Nephron (organoid): Measurements from ENCODE around the gene FTO.

ENCODE experiments used
- H3K27ac Mint-ChIP-seq, 3 experiments: 2 replicates each; pipeline ENCODE4 v1.8.0; 2020; ENCODE audit warnings: mixed read lengths in 3 of 3, mild to moderate bottlenecking in 2 of 3, moderate library complexity in 1 of 3
- H3K27me3 Mint-ChIP-seq: 2 replicates; pipeline ENCODE4 v1.8.0; 2021; ENCODE audit warnings: low read depth, mild to moderate bottlenecking, moderate library complexity, mixed read lengths
- H3K36me3 Mint-ChIP-seq: 2 replicates; pipeline ENCODE4 v1.8.0; 2020; ENCODE audit warnings: low read depth, mixed read lengths
- H3K4me1 Mint-ChIP-seq: 2 replicates; pipeline ENCODE4 v1.8.0; 2020; ENCODE audit warnings: mixed read lengths
- H3K4me3 Mint-ChIP-seq, 3 experiments: 2 replicates each; pipeline ENCODE4 v1.8.0; 2020; ENCODE audit warnings: mild to moderate bottlenecking in 3 of 3, mixed read lengths in 3 of 3, moderate library complexity in 2 of 3
- H3K9me3 Mint-ChIP-seq: 2 replicates; pipeline ENCODE4 v1.8.0; 2020; ENCODE audit warnings: mixed read lengths
- CTCF ChIP-seq, 3 experiments: fragments of 200-600 bp; sonication (generic); IDR thresholded peaks; one replicate each; pipeline ENCODE4 v1.5.0; 2021; ENCODE audit warnings: antibody characterized with exemption in 3 of 3; ENCODE audit not compliant: unreplicated experiment in 3 of 3

The FTO gene

GRCh38 chr16:54125751-54126655 is 422.0 kb downstream of the FTO start:
- TF ChIP-seq CTCF (IDR thresholded peaks at IDR 0.05; ENCODE audit: unreplicated experiment in 3 of 3): no peak
- H3K36me3 Mint-ChIP-seq: no peaks in the 10 kb centered on the region
- H3K4me1 Mint-ChIP-seq: no peaks in the 10 kb centered on the region
- H3K4me3 Mint-ChIP-seq: no peak overlapping the region
- H3K27ac Mint-ChIP-seq: no peak overlapping the region
- peaks cover 8% of the 10 kb centered on the region for H3K27me3 Mint-ChIP-seq
- H3K9me3 Mint-ChIP-seq: no peaks in the 10 kb centered on the region

DNA sequence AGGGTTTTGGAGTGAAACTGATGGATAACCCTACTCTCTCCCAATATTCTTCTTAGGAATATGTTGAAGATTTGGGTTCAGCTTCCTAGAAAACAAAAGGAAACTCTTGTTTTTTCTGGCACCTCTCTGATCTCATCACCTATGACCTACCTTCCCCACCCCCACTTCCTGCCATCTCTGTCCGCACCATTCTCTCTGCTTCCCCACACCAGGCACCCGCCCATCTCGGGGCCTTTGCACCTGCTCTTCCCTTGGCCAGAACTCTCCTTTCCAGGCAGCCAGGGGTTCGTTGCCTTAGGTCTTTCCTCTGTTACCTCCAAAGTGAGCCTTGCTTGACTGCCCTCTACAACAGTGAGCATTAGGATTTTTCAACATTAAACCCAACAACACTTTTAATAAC is 423.0 kb downstream of the FTO start:
- no peak overlapping the region for H3K4me3 Mint-ChIP-seq
- TF ChIP-seq CTCF (IDR thresholded peaks at IDR 0.05; ENCODE audit: unreplicated experiment in 3 of 3): no peak
- peaks cover 16% of the 10 kb centered on the region for H3K27me3 Mint-ChIP-seq
- no peak overlapping the region for H3K27ac Mint-ChIP-seq
- H3K9me3 Mint-ChIP-seq: no peaks in the 10 kb centered on the region
- H3K36me3 Mint-ChIP-seq: no peaks in the 10 kb centered on the region
- H3K4me1 Mint-ChIP-seq: no peaks in the 10 kb centered on the region

DNA sequence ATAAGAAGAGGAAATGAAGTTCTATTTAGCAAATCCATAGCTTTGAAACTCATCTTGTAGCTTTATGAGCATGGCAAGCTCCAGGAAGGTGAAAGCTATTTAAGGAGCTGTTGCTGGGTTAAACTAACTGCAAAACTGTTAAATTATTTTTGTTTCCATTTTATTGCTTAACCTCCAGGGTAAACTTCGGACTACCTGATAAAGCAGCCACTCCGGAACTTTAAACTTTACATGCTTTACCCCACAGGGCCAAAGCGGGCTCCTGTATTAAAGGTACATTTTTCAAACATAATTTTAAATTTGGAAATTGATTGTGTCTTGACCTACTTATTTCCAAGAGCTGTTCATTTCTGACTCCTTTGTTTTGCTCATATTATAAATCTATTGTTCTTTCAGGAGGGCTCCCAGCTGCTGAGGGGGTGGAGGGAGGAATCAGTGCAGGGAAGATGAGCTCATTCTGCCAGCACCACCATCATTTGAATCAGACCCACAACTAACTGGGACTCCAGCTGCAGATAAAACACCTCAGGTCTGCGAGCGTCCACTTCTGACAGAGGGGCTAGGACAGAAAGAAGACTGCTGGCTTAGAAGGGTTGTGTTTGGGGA is 424.8 kb downstream of the FTO start:
- Mint-ChIP-seq H3K27me3 (peaks cover 16% of the 10 kb centered on the region), H3K4me1 (no peaks in the 10 kb centered on the region), H3K27ac (no peak overlapping the region), H3K36me3 (no peaks in the 10 kb centered on the region), H3K9me3 (peaks cover 3% of the 10 kb centered on the region), H3K4me3 (no peak overlapping the region)
- no peak for TF ChIP-seq CTCF (IDR thresholded peaks at IDR 0.05; ENCODE audit: unreplicated experiment in 3 of 3)

DNA sequence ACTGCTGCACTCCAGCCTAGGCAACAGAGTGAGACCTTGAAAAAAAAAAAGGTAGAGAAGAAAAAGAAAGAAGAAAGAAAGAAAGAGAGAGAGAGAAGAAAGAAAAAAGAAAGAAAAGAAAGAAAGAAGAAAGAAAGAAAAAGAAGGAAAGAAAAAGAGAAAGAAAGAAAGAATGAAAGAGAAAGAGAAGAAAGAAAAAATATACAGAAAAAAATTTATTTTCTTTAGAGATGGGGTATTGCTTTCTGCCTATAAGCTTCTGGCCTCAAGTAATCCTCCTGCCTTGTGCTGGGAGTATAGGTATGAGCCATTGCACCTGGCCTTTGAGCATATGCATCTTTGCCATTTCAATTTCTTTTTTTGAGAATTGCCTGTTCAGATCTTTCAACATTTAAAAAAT is 425.9 kb downstream of the FTO start:
- Mint-ChIP-seq H3K36me3 (no peaks in the 10 kb centered on the region), H3K4me3 (no peak overlapping the region)
- no peak for TF ChIP-seq CTCF (IDR thresholded peaks at IDR 0.05; ENCODE audit: unreplicated experiment in 3 of 3)

DNA sequence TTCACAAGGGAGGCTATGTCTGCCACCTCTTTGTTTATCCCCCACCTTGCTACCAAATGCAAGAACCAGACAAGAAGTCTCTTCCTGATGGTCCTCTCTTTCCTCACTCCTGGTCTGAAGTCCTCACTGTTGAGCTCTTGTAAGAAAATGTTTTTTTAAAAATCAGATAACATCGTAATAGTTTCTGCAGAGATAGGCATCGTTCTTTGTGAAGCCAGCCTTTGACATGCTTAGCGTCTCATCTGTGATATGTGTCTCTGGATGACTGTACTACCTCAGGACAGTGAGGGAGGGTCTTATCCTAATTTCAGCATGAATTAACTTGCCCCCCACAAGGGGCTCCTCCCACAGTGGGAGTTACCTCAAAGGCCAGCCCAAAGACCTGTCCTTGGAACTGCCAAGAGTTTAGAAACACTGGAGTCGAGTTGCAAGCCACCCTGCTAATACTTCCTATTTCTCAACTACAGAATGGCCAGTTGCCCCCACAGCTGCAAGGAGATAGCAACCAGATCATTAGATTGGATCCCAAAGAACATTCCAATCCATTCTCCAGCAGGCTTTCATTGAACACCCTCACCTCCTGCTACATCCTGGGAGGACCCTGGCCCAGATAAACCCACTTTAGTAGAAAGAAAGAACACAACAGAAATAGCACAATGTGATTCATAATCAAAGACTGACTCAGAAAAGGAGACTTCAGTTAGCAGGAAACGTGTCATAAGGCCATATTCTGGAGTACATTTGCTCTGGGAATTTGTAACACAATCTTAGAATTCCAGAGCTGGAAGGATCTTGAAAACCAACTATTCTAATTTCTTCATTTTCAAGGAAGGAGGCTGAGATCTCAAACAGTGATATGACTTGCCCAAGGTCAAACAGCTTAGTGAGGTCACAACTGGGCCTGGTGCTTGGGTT is 431.7 kb downstream of the FTO start:
- H3K36me3 Mint-ChIP-seq: no peaks in the 10 kb centered on the region
- H3K4me3 Mint-ChIP-seq: no peak overlapping the region
- peaks cover 13% of the 10 kb centered on the region for H3K27me3 Mint-ChIP-seq
- no peaks in the 10 kb centered on the region for H3K4me1 Mint-ChIP-seq
- H3K9me3 Mint-ChIP-seq: peaks cover 21% of the 10 kb centered on the region
- H3K27ac Mint-ChIP-seq: no peak overlapping the region
- no peak for TF ChIP-seq CTCF (IDR thresholded peaks at IDR 0.05; ENCODE audit: unreplicated experiment in 3 of 3)

More for the DNA sequence above, 425.9 kb downstream of the FTO start:
- Mint-ChIP-seq H3K4me1 (no peaks in the 10 kb centered on the region), H3K9me3 (peaks cover 3% of the 10 kb centered on the region), H3K27me3 (peaks cover 16% of the 10 kb centered on the region), H3K27ac (no peak overlapping the region)
